K562 treated with DMSO at 1 percent for 24 hours (cell line): Measurements from ENCODE around the gene CHST15. TPM values are rescaled to one million over a fixed set of nuclear protein-coding genes. Genes with fewer than 3 reads are reported as not detected.

Source experiments
- total RNA-seq: library from RNA; unstranded; fragments of 300-600 nt; gene quantifications from 2 replicates; pipeline ENCODE4 v1.2.3, GENCODE V29; 2022; ENCODE audit warnings: low read depth; ENCODE audit not compliant: insufficient read depth

CHST15 gene
- total RNA-seq = 0.20 and 0.46 TPM in 2 replicates

GRCh38 chr10:124092860-124093773, at the start of gene CHST15:
Gene CHST15, minus strand, starts transcription at chr10:124093598. Its CDS starts 47,386 bp downstream, at chr10:124046212.

Other genes with a start within 250 kb of the CHST15 start
- gene CPXM2, start 201.8 kb downstream of the CHST15 start, total RNA-seq = not detected in 2 replicates